Measurements from ENCODE around the gene EME2.

DNA sequence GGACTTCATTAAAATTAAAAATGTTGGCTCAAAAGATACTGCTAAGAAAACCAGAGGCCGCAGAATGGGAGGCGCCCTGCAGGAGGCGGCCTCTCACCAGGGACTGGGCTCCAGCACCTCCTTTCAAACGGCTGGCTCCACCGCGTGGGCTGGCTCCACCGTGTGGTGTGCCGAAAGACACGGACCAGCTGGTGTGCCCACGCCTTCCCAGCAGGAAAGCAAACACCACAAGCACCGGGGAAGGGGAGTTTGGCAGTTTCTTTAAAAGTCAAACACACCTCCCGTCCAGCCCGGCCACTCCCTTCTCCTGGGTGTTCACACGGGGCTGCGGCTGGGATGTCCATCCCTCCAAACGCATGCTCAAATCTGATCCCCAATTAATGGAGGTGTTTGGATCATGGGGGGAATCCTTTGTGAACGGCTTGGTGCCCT is 40.1 kb downstream of the EME2 start:
- TF ChIP-seq POLR2AphosphoS5 (IDR thresholded peaks at IDR 0.05) (no peak), EZH2 (IDR thresholded peaks at IDR 0.05; ENCODE audit: borderline replicate concordance, insufficient read depth, low read length, poor library complexity, severe bottlenecking) (no peak)
- TF ChIP-seq, protein P1, sequence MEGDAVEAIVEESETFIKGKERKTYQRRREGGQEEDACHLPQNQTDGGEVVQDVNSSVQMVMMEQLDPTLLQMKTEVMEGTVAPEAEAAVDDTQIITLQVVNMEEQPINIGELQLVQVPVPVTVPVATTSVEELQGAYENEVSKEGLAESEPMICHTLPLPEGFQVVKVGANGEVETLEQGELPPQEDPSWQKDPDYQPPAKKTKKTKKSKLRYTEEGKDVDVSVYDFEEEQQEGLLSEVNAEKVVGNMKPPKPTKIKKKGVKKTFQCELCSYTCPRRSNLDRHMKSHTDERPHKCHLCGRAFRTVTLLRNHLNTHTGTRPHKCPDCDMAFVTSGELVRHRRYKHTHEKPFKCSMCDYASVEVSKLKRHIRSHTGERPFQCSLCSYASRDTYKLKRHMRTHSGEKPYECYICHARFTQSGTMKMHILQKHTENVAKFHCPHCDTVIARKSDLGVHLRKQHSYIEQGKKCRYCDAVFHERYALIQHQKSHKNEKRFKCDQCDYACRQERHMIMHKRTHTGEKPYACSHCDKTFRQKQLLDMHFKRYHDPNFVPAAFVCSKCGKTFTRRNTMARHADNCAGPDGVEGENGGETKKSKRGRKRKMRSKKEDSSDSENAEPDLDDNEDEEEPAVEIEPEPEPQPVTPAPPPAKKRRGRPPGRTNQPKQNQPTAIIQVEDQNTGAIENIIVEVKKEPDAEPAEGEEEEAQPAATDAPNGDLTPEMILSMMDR (IDR thresholded peaks at IDR 0.05; ENCODE audit: poor library complexity, severe bottlenecking), result no peak
